Osteoblast (primary cell): ENCODE results near the gene MESD. TPM values are rescaled to one million over a fixed set of nuclear protein-coding genes. Genes with fewer than 3 reads are reported as not detected.

Experiments
- DNase-seq: peaks from one replicate; pipeline ENCODE4 v3.0.0; 2011; ENCODE audit warnings: low spot score, mixed read lengths; ENCODE audit not compliant: insufficient read length; ENCODE audit errors: missing footprints
- H2AFZ ChIP-seq: 2 replicates; pipeline ENCODE4 v1.6.0; 2011; ENCODE audit warnings: mild to moderate bottlenecking, low read length
- H3K27ac ChIP-seq: 2 replicates; pipeline ENCODE4 v1.5.1; 2011; ENCODE audit warnings: mild to moderate bottlenecking, low read depth, low read length, moderate library complexity
- H3K27me3 ChIP-seq: 2 replicates; pipeline ENCODE4 v1.6.0; 2012; ENCODE audit warnings: mild to moderate bottlenecking, control low read depth, inconsistent platforms, low read length, moderate library complexity; ENCODE audit not compliant: insufficient read depth
- H3K36me3 ChIP-seq: 2 replicates; pipeline ENCODE4 v1.5.1; 2011; ENCODE audit warnings: mild to moderate bottlenecking, low read length, control low read depth, moderate library complexity; ENCODE audit not compliant: insufficient read depth
- H3K4me1 ChIP-seq: 2 replicates; pipeline ENCODE4 v1.5.1; 2011; ENCODE audit warnings: mild to moderate bottlenecking, low read length, control low read depth, moderate library complexity; ENCODE audit not compliant: insufficient read depth
- H3K4me2 ChIP-seq: 2 replicates; pipeline ENCODE4 v1.6.0; 2011; ENCODE audit warnings: mild to moderate bottlenecking, low read length; ENCODE audit not compliant: insufficient read depth
- H3K4me3 ChIP-seq: fragments of 200-600 bp; sonication (generic); 3 replicates; pipeline ENCODE4 v1.5.1; 2012; ENCODE audit warnings: mild to moderate bottlenecking, low read length, inconsistent platforms; ENCODE audit not compliant: insufficient read depth
- H3K79me2 ChIP-seq: 2 replicates; pipeline ENCODE4 v1.6.0; 2012; ENCODE audit warnings: mild to moderate bottlenecking, low read length, control low read depth, inconsistent platforms; ENCODE audit not compliant: insufficient read depth
- H3K9me3 ChIP-seq: 2 replicates; pipeline ENCODE4 v1.5.1; 2011; ENCODE audit warnings: low read depth, low read length, control low read depth
- H4K20me1 ChIP-seq: 2 replicates; pipeline ENCODE4 v1.6.0; 2012; ENCODE audit warnings: mild to moderate bottlenecking, low read length, control low read depth; ENCODE audit not compliant: insufficient read depth
- CTCF ChIP-seq: IDR thresholded peaks from 2 replicates; pipeline ENCODE4 v1.5.1; 2011; ENCODE audit warnings: mild to moderate bottlenecking, low read depth, low read length, moderate library complexity; ENCODE audit errors: extremely low read depth
- total RNA-seq: library from RNA; depleted of rRNA; stranded (reverse); fragments of >200 nt; gene quantifications from 2 replicates; pipeline ENCODE4 v1.2.3, GENCODE V29; 2012

Gene MESD
- total RNA-seq, 1 donor, result 16.6 TPM

DNA sequence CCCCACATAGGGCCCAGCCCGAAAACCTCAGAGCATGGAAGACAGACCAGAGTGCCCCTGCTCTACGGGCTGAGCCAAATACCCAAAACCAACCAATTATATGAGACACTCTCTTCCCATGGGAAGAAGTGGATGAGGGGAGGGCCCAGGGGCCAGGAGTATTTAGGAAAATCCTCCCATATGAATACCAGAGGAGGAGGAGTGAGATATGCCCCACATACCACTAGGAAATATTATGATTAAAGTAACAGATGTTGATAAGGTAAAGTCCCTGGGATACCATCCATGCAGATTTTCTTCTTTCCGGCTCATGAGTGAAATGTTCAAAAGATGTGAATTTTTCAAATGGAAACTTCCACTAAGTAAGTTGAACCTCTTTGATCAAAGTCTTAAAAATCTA is 50.4 kb downstream of the MESD start:
- no peak for TF ChIP-seq CTCF
- H3K4me1 ChIP-seq, result peaks cover 13% of the 10 kb centered on the region
- H3K4me2 ChIP-seq, result no peak overlapping the region
- no peak overlapping the region for H2AFZ ChIP-seq
- peaks cover 91% of the 10 kb centered on the region for H3K36me3 ChIP-seq
- H3K4me3 ChIP-seq, result no peak overlapping the region
- H3K9me3 ChIP-seq, result no peaks in the 10 kb centered on the region
- no peak for DNase-seq
- H3K79me2 ChIP-seq, result no peaks in the 10 kb centered on the region
- H3K27ac ChIP-seq, result no peak overlapping the region
- H4K20me1 ChIP-seq, result peaks cover 20% of the 10 kb centered on the region
- H3K27me3 ChIP-seq, result no peaks in the 10 kb centered on the region

DNA sequence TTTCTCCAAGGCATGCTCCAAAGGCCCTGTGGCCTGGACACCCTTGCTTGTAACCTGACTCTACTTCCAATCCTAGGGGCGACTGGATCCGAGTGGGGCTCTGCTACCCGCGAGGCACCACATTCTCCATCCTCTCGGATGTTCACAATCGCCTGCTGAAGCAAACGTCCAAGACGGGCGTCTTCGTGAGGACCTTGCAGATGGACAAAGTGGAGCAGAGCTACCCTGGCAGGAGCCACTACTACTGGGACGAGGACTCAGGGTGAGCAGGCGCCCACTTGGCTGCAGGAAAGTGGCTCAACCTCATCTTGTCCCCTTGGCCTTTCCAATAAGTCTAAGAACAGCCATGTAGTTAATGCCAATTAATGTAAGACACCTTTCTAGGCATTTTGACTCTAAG is 51.9 kb downstream of the MESD start:
- Histone ChIP-seq H3K27ac (no peak overlapping the region), H3K4me2 (no peak overlapping the region), H3K36me3 (peaks cover 93% of the 10 kb centered on the region), H4K20me1 (peaks cover 21% of the 10 kb centered on the region), H3K79me2 (no peaks in the 10 kb centered on the region), H3K9me3 (no peaks in the 10 kb centered on the region), H3K4me3 (no peak overlapping the region), H2AFZ (no peak overlapping the region), H3K4me1 (peaks cover 21% of the 10 kb centered on the region), H3K27me3 (no peaks in the 10 kb centered on the region)
- no peak for DNase-seq
- TF ChIP-seq CTCF, result no peak

GRCh38 chr15:80936288-80937078 is 53.1 kb downstream of the MESD start:
- Histone ChIP-seq H3K9me3 (no peaks in the 10 kb centered on the region), H3K79me2 (no peaks in the 10 kb centered on the region), H2AFZ (no peak overlapping the region), H3K36me3 (peaks cover 90% of the 10 kb centered on the region), H3K4me2 (no peak overlapping the region), H3K4me3 (no peak overlapping the region), H4K20me1 (peaks cover 21% of the 10 kb centered on the region), H3K4me1 (peaks cover 32% of the 10 kb centered on the region), H3K27me3 (no peaks in the 10 kb centered on the region), H3K27ac (no peak overlapping the region)
- no peak for TF ChIP-seq CTCF
- no peak for DNase-seq

DNA sequence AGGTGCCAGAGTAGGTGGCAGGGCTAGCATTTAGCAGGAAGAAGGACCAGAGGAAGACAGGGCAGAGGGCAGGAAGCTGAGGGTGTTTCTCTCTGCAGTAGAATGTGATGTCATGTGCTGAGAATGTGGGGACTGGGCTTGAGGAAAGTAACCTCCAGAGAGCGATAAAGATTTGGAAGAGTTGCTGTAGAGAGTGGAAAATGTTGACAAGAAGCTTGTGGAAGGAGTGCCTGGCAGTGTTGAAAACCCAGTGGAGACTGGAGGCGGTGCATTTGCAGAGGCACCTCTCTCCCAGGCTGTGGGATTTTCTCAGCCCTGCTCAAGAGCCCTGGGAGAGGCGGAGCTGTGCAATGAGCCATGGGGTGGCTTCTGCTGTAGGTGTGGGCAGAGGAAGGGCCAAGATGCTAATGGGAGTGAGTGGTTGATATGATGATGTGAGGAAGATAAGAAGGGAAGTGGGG is 54.8 kb downstream of the MESD start:
- H3K4me3 ChIP-seq, result no peak overlapping the region
- H3K4me1 ChIP-seq, result peaks cover 49% of the 10 kb centered on the region
- H4K20me1 ChIP-seq, result peaks cover 13% of the 10 kb centered on the region
- peaks cover 90% of the 10 kb centered on the region for H3K36me3 ChIP-seq
- no peak overlapping the region for H2AFZ ChIP-seq
- H3K79me2 ChIP-seq, result no peaks in the 10 kb centered on the region
- peak overlapping the region; percentile 2 for H3K4me2 ChIP-seq
- peak; percentile 11 for TF ChIP-seq CTCF
- no peaks in the 10 kb centered on the region for H3K9me3 ChIP-seq
- peak; percentile 93 for DNase-seq
- no peaks in the 10 kb centered on the region for H3K27me3 ChIP-seq
- H3K27ac ChIP-seq, result peak overlapping the region; percentile 97
